Activated CD8-positive, alpha-beta memory T cell treated with anti-CD3 and anti-CD28 coated beads for 36 hours (primary cell): ENCODE measurements around the gene PPP6C. TPM values are rescaled to one million over a fixed set of nuclear protein-coding genes. Genes with fewer than 3 reads are reported as not detected.
"Not testable (repeated sequence)": the region's sequence is repeated elsewhere in the genome, so short reads cannot be mapped to it uniquely, and the experiment has no call there.

Experiments
- CTCF ChIA-PET: fragments of 350-600 bp; sonication (Branson Sonifier 250); formaldehyde crosslinking; loops from one replicate; lab custom pipeline; 2021; ENCODE audit warnings: antibody characterized with exemption; lab: Charles Lee
- POLR2A ChIA-PET: fragments of 350-600 bp; sonication (Branson Sonifier 250); formaldehyde crosslinking; loops from one replicate; lab custom pipeline; 2021; ENCODE audit warnings: antibody characterized with exemption; lab: Charles Lee
- total RNA-seq, 2 experiments: library from RNA; stranded (reverse); gene quantifications; one replicate each; pipeline ENCODE4 v1.2.3, GENCODE V29; 2021

Gene PPP6C
- 10 to 100 TPM; 45.1 to 51.5 TPM for total RNA-seq

GRCh38 chr9:125189361-125190289, at the start of gene PPP6C:
Gene PPP6C (minus strand): TSS chr9:125189803. CDS start chr9:125189718, 85 bp downstream.
- CTCF ChIA-PET, result interaction anchor here (1.7 kb wide), 1 partner anchor 10 kb away, joined by 10 read pairs; no protein-coding TSS in a partner anchor

GRCh38 chr9:125238915-125239446, 49.4 kb upstream of the PPP6C start:
- POLR2A ChIA-PET, result interaction anchor here (0.5 to 1.4 kb wide), 4 partner anchors 31 to 274 kb away, joined by 3 to 5 read pairs (median 4); partner anchors contain the start of gene RABEPK
- CTCF ChIA-PET, result no interaction called here

More at GRCh38 chr9:125189361-125190289, at the start of gene PPP6C:
- POLR2A ChIA-PET, result interaction anchor here (0.5 to 1.2 kb wide), 5 partner anchors 10 to 319 kb away, joined by 3 to 7 read pairs (median 4); partner anchors contain the start of genes GAPVD1, HSPA5 and RABEPK

DNA sequence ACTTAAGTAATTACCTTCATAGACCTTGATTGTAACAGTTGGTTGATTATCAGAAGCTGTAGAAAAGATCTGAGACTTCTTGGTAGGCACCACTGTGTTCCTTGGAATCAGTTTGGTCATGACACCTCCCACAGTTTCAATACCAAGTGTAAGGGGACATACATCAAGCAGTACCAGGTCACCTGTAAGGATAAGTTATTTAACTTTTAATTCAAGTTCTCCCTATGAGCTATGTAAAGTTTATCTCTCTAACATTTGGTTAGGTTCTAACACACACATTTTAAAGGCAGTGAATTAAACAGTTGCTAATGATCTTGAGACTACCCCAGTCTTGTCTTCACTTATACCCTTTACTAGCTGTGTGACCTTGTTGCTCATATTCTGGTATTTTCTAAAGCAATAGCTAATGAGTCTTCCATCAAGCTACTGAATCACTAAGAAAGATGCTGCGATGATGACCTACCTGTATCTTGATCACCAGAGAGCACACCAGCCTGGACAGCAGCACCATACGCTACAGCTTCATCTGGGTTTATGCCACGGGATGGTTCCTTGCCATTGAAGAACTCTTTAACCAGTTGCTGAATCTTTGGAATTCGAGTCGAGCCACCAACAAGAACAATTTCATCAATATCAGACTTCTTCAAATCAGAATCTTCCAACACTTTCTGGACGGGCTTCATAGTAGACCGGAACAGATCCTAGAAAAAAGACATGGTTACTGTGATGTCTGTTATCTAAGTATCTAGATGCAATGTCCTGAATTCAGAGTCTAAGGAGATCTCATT, 48.7 kb upstream of the PPP6C start:
- ChIA-PET POLR2A (interaction anchor here (0.5 to 1.4 kb wide), 7 partner anchors 32 to 394 kb away, joined by 3 to 5 read pairs (median 3); partner anchors contain the start of gene RABEPK), CTCF (interaction anchor here (0.7 kb wide), 1 partner anchor 385 kb away, joined by 4 read pairs; the partner anchor contains the start of gene WDR38)

- POLR2A ChIA-PET, result interaction anchor here (0.7 kb wide), 2 partner anchors 71 to 97 kb away, joined by 3 to 6 read pairs; no protein-coding TSS in a partner anchor
- CTCF ChIA-PET, result not testable (repeated sequence)
These were observed 47.0 kb upstream of the PPP6C start for GRCh38 chr9:125236520-125237159.

- ChIA-PET POLR2A (interaction anchor here (0.7 kb wide), 1 partner anchor 72 kb away, joined by 3 read pairs; no protein-coding TSS in a partner anchor), CTCF (no interaction called here)
These were observed 46.4 kb upstream of the PPP6C start for GRCh38 chr9:125235804-125236519.

GRCh38 chr9:125234099-125234498, 44.5 kb upstream of the PPP6C start:
- ChIA-PET CTCF (interaction anchor here (0.6 kb wide), 1 partner anchor 487 kb away, joined by 4 read pairs; no protein-coding TSS in a partner anchor), POLR2A (interaction anchor here (0.7 kb wide), 1 partner anchor 26 kb away, joined by 3 read pairs; no protein-coding TSS in a partner anchor)

GRCh38 chr9:125233678-125234077, 44.1 kb upstream of the PPP6C start:
- POLR2A ChIA-PET, result interaction anchor here (0.7 kb wide), 1 partner anchor 26 kb away, joined by 3 read pairs; no protein-coding TSS in a partner anchor
- CTCF ChIA-PET, result interaction anchor here (0.5 to 0.6 kb wide), 2 partner anchors 35 to 486 kb away, joined by 3 to 4 read pairs; no protein-coding TSS in a partner anchor

- ChIA-PET POLR2A (interaction anchor here (1.4 kb wide), 1 partner anchor 14 kb away, joined by 4 read pairs; no protein-coding TSS in a partner anchor), CTCF (no interaction called here)
These were observed 38.2 kb upstream of the PPP6C start for GRCh38 chr9:125227761-125228160.

DNA sequence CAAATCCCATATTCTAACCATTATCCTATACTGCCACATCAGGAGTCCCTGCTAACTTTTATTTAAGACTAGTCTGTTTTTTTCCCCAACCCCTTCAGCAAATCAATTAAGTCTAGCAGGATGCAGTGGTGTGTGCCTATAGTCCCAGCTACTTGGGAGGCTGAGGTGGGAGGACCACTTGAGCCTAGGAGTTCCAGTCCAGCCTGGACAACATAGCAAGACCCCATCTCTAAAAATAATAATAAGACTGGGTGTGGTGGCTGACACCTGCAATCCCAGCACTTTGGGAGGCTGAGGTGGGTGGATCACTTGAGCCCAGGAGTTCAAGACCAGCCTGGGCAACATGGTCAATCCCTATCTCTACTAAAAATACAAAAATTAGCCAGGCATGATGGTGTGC, 35.3 kb upstream of the PPP6C start:
- POLR2A ChIA-PET, CTCF ChIA-PET: not testable (repeated sequence)

GRCh38 chr9:125218621-125219020, 29.0 kb upstream of the PPP6C start:
- ChIA-PET POLR2A (no interaction called here), CTCF (interaction anchor here (0.6 to 1.4 kb wide), 2 partner anchors 143 to 832 kb away, joined by 3 to 4 read pairs; no protein-coding TSS in a partner anchor)

GRCh38 chr9:125214186-125214585, 24.6 kb upstream of the PPP6C start:
- POLR2A ChIA-PET, result no interaction called here
- CTCF ChIA-PET, result no interaction called here

GRCh38 chr9:125204477-125204876, 14.9 kb upstream of the PPP6C start:
- POLR2A ChIA-PET, result no interaction called here
- CTCF ChIA-PET, result interaction anchor here (0.7 kb wide), 1 partner anchor 91 kb away, joined by 5 read pairs; no protein-coding TSS in a partner anchor

GRCh38 chr9:125202846-125203618, 13.4 kb upstream of the PPP6C start:
- CTCF ChIA-PET, result interaction anchor here (1.0 kb wide), 1 partner anchor 57 kb away, joined by 3 read pairs; no protein-coding TSS in a partner anchor

GRCh38 chr9:125200216-125201047, 10.8 kb upstream of the PPP6C start, which contains the start of gene RABEPK:
Gene RABEPK (plus strand): TSS chr9:125200542. CDS start chr9:125203014, 2,472 bp downstream.
- POLR2A ChIA-PET, result interaction anchor here (0.5 to 1.5 kb wide), 9 partner anchors 10 to 1230 kb away, joined by 3 to 7 read pairs (median 4); partner anchors contain the start of genes HSPA5 and SCAI
- CTCF ChIA-PET, result interaction anchor here (0.6 to 1.4 kb wide), 2 partner anchors 10 to 91 kb away, joined by 4 to 10 read pairs; no protein-coding TSS in a partner anchor

More at GRCh38 chr9:125202846-125203618, 13.4 kb upstream of the PPP6C start:
- POLR2A ChIA-PET, result interaction anchor here (0.7 kb wide), 1 partner anchor 46 kb away, joined by 6 read pairs; no protein-coding TSS in a partner anchor

DNA sequence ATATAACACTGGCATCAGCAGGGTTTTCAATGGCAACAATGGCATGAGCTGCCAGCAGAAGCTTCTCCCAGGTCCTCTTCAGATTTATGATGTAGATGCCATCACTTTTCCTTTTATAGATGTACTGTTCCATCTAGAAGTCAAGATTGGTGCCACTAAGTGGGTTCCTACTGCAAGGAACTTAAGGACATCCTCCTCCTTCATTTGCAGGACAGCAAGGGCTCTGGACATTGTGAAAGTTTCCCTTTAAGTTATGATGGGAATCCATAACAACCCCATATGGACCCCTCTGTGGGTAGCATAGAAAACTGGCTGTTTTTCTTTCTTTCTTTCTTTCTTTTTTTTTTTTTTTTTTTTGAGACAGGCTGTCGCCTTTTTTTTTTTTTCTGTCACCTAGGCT, 6.0 kb upstream of the PPP6C start:
- CTCF ChIA-PET, result interaction anchor here (0.7 kb wide), 1 partner anchor 142 kb away, joined by 7 read pairs; no protein-coding TSS in a partner anchor

More for the DNA sequence above, 6.0 kb upstream of the PPP6C start:
- POLR2A ChIA-PET, result interaction anchor here (0.6 kb wide), 1 partner anchor 46 kb away, joined by 3 read pairs; no protein-coding TSS in a partner anchor
